HCT116 (cell line): ENCODE measurements around the gene SEC61A2. TPM values are rescaled to one million over a fixed set of nuclear protein-coding genes. Genes with fewer than 3 reads are reported as not detected.

Experiments
- ATAC-seq: fragments of 200-7000 bp; cut with Tn5 transposase; 2 replicates; pipeline ENCODE4 v1.9.1; 2020; ENCODE audit warnings: mild to moderate bottlenecking, moderate library complexity
- BruUV-seq: library from RNA; stranded (reverse); fragments of 400-500 nt; replicated peaks from 2 replicates; lab custom pipeline; 2021; lab: Mats Ljungman, UMichigan
- CTCF ChIA-PET: fragments of 300-600 bp; sonication (Branson Sonifier 250); formaldehyde crosslinking; loops from one replicate; lab custom pipeline; 2021; ENCODE audit warnings: antibody characterized with exemption; lab: Charles Lee
- POLR2A ChIA-PET: fragments of 300-600, 350-600 bp; sonication (Branson Sonifier 250); formaldehyde crosslinking; loops from one replicate; lab custom pipeline; 2021; ENCODE audit warnings: antibody characterized with exemption; lab: Charles Lee
- RAD21 ChIA-PET, 2 experiments: fragments of 300-600 bp; sonication (Branson Sonifier 250); formaldehyde crosslinking; loops; one replicate each; lab custom pipeline; 2023; ENCODE audit warnings: low total read pairs in 2 of 2; ENCODE audit not compliant: uncharacterized antibody in 2 of 2, unreplicated experiment in 2 of 2, low non-redundant PET in 1 of 2; lab: Charles Lee
- DNase-seq: peaks from one replicate; pipeline ENCODE4 v3.0.0-alpha.2; 2010; ENCODE audit warnings: low read depth, low spot score
- H2AFZ ChIP-seq: fragments of 200-600 bp; shearing (Covaris generic), sonication (generic); 2 replicates; pipeline ENCODE4 v1.6.1; 2017; ENCODE audit warnings: low read depth, mixed run types, mixed read lengths, antibody characterized with exemption, low read length; ENCODE audit not compliant: poor library complexity, severe bottlenecking
- H3K27ac ChIP-seq: 2 replicates; pipeline ENCODE4 v1.5.1; 2012; ENCODE audit warnings: low read depth, low read length
- H3K27me3 ChIP-seq: fragments of 200-600 bp; sonication (generic); 2 replicates; pipeline ENCODE4 v1.6.1; 2016; ENCODE audit warnings: mixed run types, low read length, mixed read lengths; ENCODE audit not compliant: insufficient read depth
- H3K36me3 ChIP-seq, 2 experiments: fragments of 200-500 bp in 1 of 2; fragments of 200-600 bp in 1 of 2; sonication (Bioruptor generic) in 1 of 2; sonication (generic) in 1 of 2; 2 replicates each; pipeline versions ENCODE4 v1.5.1 to v1.6.1; 2014 to 2016; ENCODE audit warnings: low read length in 2 of 2, inconsistent platforms in 1 of 2, mixed read lengths in 1 of 2, mixed run types in 1 of 2; ENCODE audit not compliant: insufficient read depth in 2 of 2, control insufficient read depth in 1 of 2
- H3K4me1 ChIP-seq, 2 experiments: fragments of 200-600 bp in 1 of 2; sonication (generic) in 1 of 2; 2 replicates each; pipeline versions ENCODE4 v1.5.1 to v1.6.1; 2012 to 2017; ENCODE audit warnings: low read length in 2 of 2, inconsistent platforms in 1 of 2, mild to moderate bottlenecking in 1 of 2, mixed read lengths in 1 of 2, mixed run types in 1 of 2, moderate library complexity in 1 of 2; ENCODE audit not compliant: insufficient read depth in 2 of 2, control insufficient read depth in 1 of 2
- H3K4me2 ChIP-seq: fragments of 200-600 bp; sonication (generic); 2 replicates; pipeline ENCODE4 v1.6.1; 2017; ENCODE audit warnings: mixed run types, low read length, mixed read lengths
- H3K4me3 ChIP-seq, 2 experiments: fragments of 200-600 bp in 1 of 2; sonication (generic) in 1 of 2; replicated peaks in 1 of 2; 2 replicates each; pipeline ENCODE4 v1.5.1; 2011 to 2016; ENCODE audit warnings: low read length in 2 of 2, control low read depth in 1 of 2, low read depth in 1 of 2, mild to moderate bottlenecking in 1 of 2, mixed read lengths in 1 of 2, mixed run types in 1 of 2
- H3K79me2 ChIP-seq: fragments of 200-600 bp; sonication (generic); 2 replicates; pipeline ENCODE4 v1.6.1; 2017; ENCODE audit warnings: mild to moderate bottlenecking, mixed run types, low read length, moderate library complexity, mixed read lengths; ENCODE audit not compliant: insufficient read depth
- H3K9ac ChIP-seq: fragments of 200-600 bp; sonication (generic); 2 replicates; pipeline ENCODE4 v1.6.1; 2016; ENCODE audit warnings: low read length, mixed read lengths
- H3K9me2 ChIP-seq: fragments of 200-600 bp; sonication (generic), shearing (Covaris generic); 2 replicates; pipeline ENCODE4 v1.6.1; 2017; ENCODE audit warnings: mixed run types, mild to moderate bottlenecking, moderate library complexity; ENCODE audit not compliant: insufficient read depth
- H3K9me3 ChIP-seq, 2 experiments: fragments of 200-500 bp in 1 of 2; fragments of 200-600 bp in 1 of 2; sonication (Bioruptor generic) in 1 of 2; sonication (generic) in 1 of 2; 2 replicates each; pipeline ENCODE4 v1.6.1; 2014 to 2017; ENCODE audit warnings: low read length in 2 of 2, mixed read lengths in 2 of 2, inconsistent platforms in 1 of 2, low read depth in 1 of 2, mild to moderate bottlenecking in 1 of 2, mixed run types in 1 of 2, moderate library complexity in 1 of 2; ENCODE audit not compliant: control insufficient read depth in 1 of 2, insufficient read depth in 1 of 2
- H4K20me1 ChIP-seq: fragments of 200-600 bp; sonication (generic), shearing (Covaris generic); 2 replicates; pipeline ENCODE4 v1.6.1; 2017; ENCODE audit warnings: mixed run types, mild to moderate bottlenecking, moderate library complexity; ENCODE audit not compliant: insufficient read depth
- ATF3 ChIP-seq: IDR thresholded peaks from 2 replicates; pipeline ENCODE4 v1.6.1; 2012
- CBX3 ChIP-seq: IDR thresholded peaks from 2 replicates; pipeline ENCODE4 v1.6.1; 2012; ENCODE audit warnings: low read depth
- CTCF ChIP-seq, 3 experiments: fragments of 200-600 bp in 1 of 3; sonication (generic) in 1 of 3; IDR thresholded peaks in 2 of 3; conservative IDR thresholded peaks in 1 of 3; 2 replicates each; pipeline ENCODE4 v1.5.1; 2012 to 2017; ENCODE audit warnings: low read depth in 2 of 3, low read length in 2 of 3, antibody characterized with exemption in 1 of 3, borderline replicate concordance in 1 of 3, control low read depth in 1 of 3, mild to moderate bottlenecking in 1 of 3, mixed read lengths in 1 of 3, mixed run types in 1 of 3, moderate library complexity in 1 of 3; ENCODE audit not compliant: insufficient read depth in 1 of 3
- EZH2 ChIP-seq: fragments of 200-600 bp; sonication (generic); IDR thresholded peaks from 2 replicates; pipeline ENCODE4 v1.6.1; 2017; ENCODE audit warnings: antibody characterized with exemption, mixed run types
- EZH2phosphoT487 ChIP-seq: fragments of 200-600 bp; IDR thresholded peaks from 2 replicates; pipeline ENCODE4 v1.6.1; 2018; ENCODE audit warnings: antibody characterized with exemption, borderline replicate concordance
- FOSL1 ChIP-seq: IDR thresholded peaks from 2 replicates; pipeline ENCODE4 v1.6.1; 2012; ENCODE audit warnings: low read depth
- MAX ChIP-seq: IDR thresholded peaks from 2 replicates; pipeline ENCODE4 v1.6.1; 2012
- POLR2AphosphoS5 ChIP-seq: IDR thresholded peaks from 2 replicates; pipeline ENCODE4 v1.6.1; 2011; ENCODE audit warnings: mild to moderate bottlenecking, low read depth, low read length, moderate library complexity
- RAD21 ChIP-seq: IDR thresholded peaks from 2 replicates; pipeline ENCODE4 v1.6.1; 2012; ENCODE audit warnings: low read depth, mild to moderate bottlenecking
- REST ChIP-seq: IDR thresholded peaks from 2 replicates; pipeline ENCODE4 v1.6.1; 2012; ENCODE audit warnings: low read depth
- SP1 ChIP-seq: IDR thresholded peaks from 2 replicates; pipeline ENCODE4 v1.6.1; 2012; ENCODE audit warnings: low read depth
- TCF7L2 ChIP-seq: IDR thresholded peaks from 2 replicates; pipeline ENCODE4 v1.7.0; 2011; ENCODE audit warnings: borderline replicate concordance, inconsistent platforms; ENCODE audit not compliant: insufficient read depth, insufficient read length; ENCODE audit errors: extremely low read depth
- YY1 ChIP-seq: IDR thresholded peaks from 2 replicates; pipeline ENCODE4 v1.6.1; 2011; ENCODE audit warnings: low read length, low read depth, moderate library complexity, mild to moderate bottlenecking; ENCODE audit not compliant: insufficient replicate concordance; ENCODE audit errors: extremely low read depth
- ZFX ChIP-seq: fragments of 450-650 bp; IDR thresholded peaks from 2 replicates; pipeline ENCODE4 v1.6.1; 2017
- ZNF274 ChIP-seq: fragments of 200-500 bp; sonication (Bioruptor generic); IDR thresholded peaks from 2 replicates; pipeline ENCODE4 v1.6.1; 2014; ENCODE audit warnings: mild to moderate bottlenecking, low read depth, low read length, inconsistent platforms
- intact Hi-C: fragments of 100-400 bp; cut with micrococcal nuclease; formaldehyde crosslinking; loops from 2 replicates; pipeline ENCODE4 v1.10.0; 2022
- total RNA-seq: library from RNA; stranded (reverse); gene quantifications from one replicate; pipeline ENCODE4 v1.2.1, GENCODE V29; 2021; ENCODE audit not compliant: unreplicated experiment

The SEC61A2 gene
- total RNA-seq, 1 experiment from 2014 or later, result 10.0 TPM

- Histone ChIP-seq H3K9ac (no peak overlapping the region), H3K27me3 (no peaks in the 10 kb centered on the region), H3K4me2 (no peak overlapping the region), H3K4me1 (peaks cover 0 to under 1% of the 10 kb centered on the region in 2 experiments; a peak in 2 of 4 replicates), H3K4me3 (no peak overlapping the region), H3K9me3 (no peaks in the 10 kb centered on the region)
- intact Hi-C loops, result no loop called here
- ATAC-seq, result no peak
- no TSS peak for BruUV-seq
- no peak for TF ChIP-seq SP1
- TF ChIP-seq EZH2, result no peak
- no peak for TF ChIP-seq TCF7L2
- TF ChIP-seq, all 23 proteins: peak for 0
- no peak overlapping the region for H2AFZ ChIP-seq
- CTCF ChIA-PET, result no interaction called here
- POLR2A ChIA-PET, result no interaction called here
- no peak overlapping the region for H3K27ac ChIP-seq
- H3K36me3 ChIP-seq, result peaks cover 6 to 8% of the 10 kb centered on the region in 2 experiments; a peak in 2 of 4 replicates
- no peaks in the 10 kb centered on the region for H3K9me2 ChIP-seq
- H3K79me2 ChIP-seq, result peaks cover 13% of the 10 kb centered on the region
- RAD21 ChIA-PET, result no interaction called here
- H4K20me1 ChIP-seq, result no peaks in the 10 kb centered on the region
- DNase-seq, result no peak
Measured at GRCh38 chr10:12135631-12136030, 6.2 kb downstream of the SEC61A2 start.

GRCh38 chr10:12140038-12140437 is 10.6 kb downstream of the SEC61A2 start:
- H3K4me3 ChIP-seq, result no peak overlapping the region
- intact Hi-C loops, result no loop called here
- no peak for ATAC-seq
- H4K20me1 ChIP-seq, result no peaks in the 10 kb centered on the region
- H3K9me2 ChIP-seq, result no peaks in the 10 kb centered on the region
- no peaks in the 10 kb centered on the region for H3K27me3 ChIP-seq
- no peak overlapping the region for H2AFZ ChIP-seq
- no peak overlapping the region for H3K4me2 ChIP-seq
- H3K27ac ChIP-seq, result no peak overlapping the region
- H3K79me2 ChIP-seq, result no peaks in the 10 kb centered on the region
- H3K36me3 ChIP-seq, result peaks cover 10 to 11% of the 10 kb centered on the region in 2 experiments; a peak in 3 of 4 replicates
- RAD21 ChIA-PET, result no interaction called here
- no peaks in the 10 kb centered on the region for H3K4me1 ChIP-seq
- H3K9ac ChIP-seq, result no peak overlapping the region
- no peaks in the 10 kb centered on the region for H3K9me3 ChIP-seq
- DNase-seq, result no peak
- CTCF ChIA-PET, result interaction anchor here (2.9 kb wide), 1 partner anchor 10 kb away, joined by 9 read pairs; no protein-coding TSS in a partner anchor
- no TSS peak for BruUV-seq
- POLR2A ChIA-PET, result no interaction called here
- no peak for TF ChIP-seq EZH2phosphoT487
- no peak for TF ChIP-seq YY1
- no peak for TF ChIP-seq MAX
- TF ChIP-seq REST, result no peak
- TF ChIP-seq ATF3, result no peak
- no peak for TF ChIP-seq FOSL1
- no peak for TF ChIP-seq ZFX
- no peak for TF ChIP-seq POLR2AphosphoS5
- no peak for TF ChIP-seq ZNF274
- no peak for TF ChIP-seq RAD21
- TF ChIP-seq CTCF (IDR thresholded peaks at IDR 0.05 in 2 of 3, conservative IDR thresholded peaks at IDR 0.05 in 1 of 3; ENCODE audit: borderline replicate concordance in 1 of 3, insufficient read depth in 1 of 3, low read depth in 2 of 3, low read length in 2 of 3), result no peak
- no peak for TF ChIP-seq CBX3
- TF ChIP-seq EZH2, result no peak
